HepG2 (cell line): ENCODE results near the gene PLK5. TPM values are rescaled to one million over a fixed set of nuclear protein-coding genes. Genes with fewer than 3 reads are reported as not detected.

Source experiments
- CTCF ChIP-seq: sonication (generic); formaldehyde crosslinking; IDR thresholded peaks from 2 replicates; pipeline ENCODE4 v1.5.0; 2020; ENCODE audit warnings: mild to moderate bottlenecking, missing genetic modification reagents, moderate library complexity
- GATA4 ChIP-seq: sonication (generic); IDR thresholded peaks from 2 replicates; pipeline ENCODE4 v1.6.1; 2016; ENCODE audit warnings: antibody characterized with exemption, low read depth, borderline replicate concordance
- KAT2B ChIP-seq: fragments of 150-350 bp; IDR thresholded peaks from 2 replicates; pipeline ENCODE4 v1.6.1; 2014; ENCODE audit warnings: low read depth, low read length, borderline replicate concordance
- MED8 ChIP-seq: sonication (generic); formaldehyde crosslinking; IDR thresholded peaks from 2 replicates; pipeline ENCODE4 v1.8.1; 2023; ENCODE audit warnings: mild to moderate bottlenecking, missing genetic modification reagents; ENCODE audit not compliant: insufficient replicate concordance
- MNT ChIP-seq: fragments of 450-650 bp; IDR thresholded peaks from 2 replicates; pipeline ENCODE4 v1.6.1; 2016
- SAP130 ChIP-seq: IDR thresholded peaks from 2 replicates; pipeline ENCODE4 v1.6.1; 2016; ENCODE audit warnings: low read depth
- SMAD3 ChIP-seq: sonication (generic); formaldehyde crosslinking; IDR thresholded peaks from 2 replicates; pipeline ENCODE4 v1.4.0; 2020; ENCODE audit warnings: missing genetic modification reagents
- SMAD9 ChIP-seq: sonication (generic); formaldehyde crosslinking; IDR thresholded peaks from 2 replicates; pipeline ENCODE4 v1.5.1; 2020; ENCODE audit warnings: mild to moderate bottlenecking, missing genetic modification reagents
- TBX3 ChIP-seq: fragments of 450-650 bp; IDR thresholded peaks from 2 replicates; pipeline ENCODE4 v1.6.1; 2017; ENCODE audit warnings: antibody characterized with exemption, mild to moderate bottlenecking, inconsistent platforms, borderline replicate concordance
- ZNF225 ChIP-seq: sonication (generic); formaldehyde crosslinking; IDR thresholded peaks from 2 replicates; pipeline ENCODE4 v1.4.0; 2020; ENCODE audit warnings: mild to moderate bottlenecking, missing genetic modification reagents
- ZNF235 ChIP-seq: sonication (generic); formaldehyde crosslinking; IDR thresholded peaks from 2 replicates; pipeline ENCODE4 v1.8.1; 2023; ENCODE audit warnings: mild to moderate bottlenecking, missing genetic modification reagents, borderline replicate concordance
- ZNF674 ChIP-seq: sonication (generic); formaldehyde crosslinking; IDR thresholded peaks from 2 replicates; pipeline ENCODE4 v1.5.0; 2020; ENCODE audit warnings: low read depth, mild to moderate bottlenecking, missing genetic modification reagents
- ZNF709 ChIP-seq: sonication (generic); formaldehyde crosslinking; IDR thresholded peaks from 2 replicates; pipeline ENCODE4 v1.5.0; 2020; ENCODE audit warnings: mild to moderate bottlenecking, missing genetic modification reagents
- ZNF784 ChIP-seq: sonication (generic); formaldehyde crosslinking; IDR thresholded peaks from 2 replicates; pipeline ENCODE4 v1.5.1; 2020; ENCODE audit warnings: missing genetic modification reagents, mild to moderate bottlenecking, borderline replicate concordance
- ZSCAN30 ChIP-seq: sonication (generic); formaldehyde crosslinking; IDR thresholded peaks from 2 replicates; pipeline ENCODE4 v1.5.0; 2020; ENCODE audit warnings: mild to moderate bottlenecking, missing genetic modification reagents
- polyA plus RNA-seq, 8 experiments: library from polyadenylated mRNA; depleted of rRNA in 3 of 8; stranded (reverse) in 7 of 8; unstranded in 1 of 8; fragments of >200 nt; fragmentation: Illumina TruSeq in 4 of 8; extraction: Trizol in 4 of 8; gene quantifications; 2 replicates each; pipeline versions ENCODE4 v1.2.1 to v1.2.3, GENCODE V29; 2011 to 2016; ENCODE audit warnings: low read depth in 4 of 8, missing spikeins in 1 of 8, mixed read lengths in 1 of 8; ENCODE audit not compliant: insufficient read depth in 1 of 8
- total RNA-seq, 5 experiments: library from RNA; depleted of rRNA; stranded (reverse); fragments of >200 nt; fragmentation: Illumina TruSeq; extraction: Trizol; gene quantifications; 2 replicates each; pipeline ENCODE4 v1.2.3, GENCODE V29; 2016; ENCODE audit warnings: low read depth in 1 of 5
- TF ChIP-seq, protein P1 (sequence below): fragments of 450-650 bp; IDR thresholded peaks from 2 replicates; pipeline ENCODE4 v1.6.1; 2017
- TF ChIP-seq, protein P2 (sequence below): sonication (generic); formaldehyde crosslinking; IDR thresholded peaks from 2 replicates; pipeline ENCODE4 v1.4.0; 2020; ENCODE audit warnings: missing genetic modification reagents
- TF ChIP-seq, protein P3 (sequence below): sonication (generic); formaldehyde crosslinking; IDR thresholded peaks from 2 replicates; pipeline ENCODE4 v1.5.0; 2020; ENCODE audit warnings: missing genetic modification reagents
- TF ChIP-seq, protein P4 (sequence below): sonication (generic); formaldehyde crosslinking; IDR thresholded peaks from 2 replicates; pipeline ENCODE4 v1.5.0; 2020; ENCODE audit warnings: missing genetic modification reagents, mild to moderate bottlenecking, borderline replicate concordance

PLK5 gene
- total and polyA plus RNA-seq, 2 of the 13 experiments (the other 11 are each of a cell fraction or from before 2014, with no cell fraction given) = not detected

- TF ChIP-seq MNT (no peak), TBX3 (no peak), ZNF674 (no peak), GATA4 (no peak), ZNF225 (no peak), SAP130 (CRISPR knock-in tag) (peak; percentile 41), MED8 (no peak), CTCF (CRISPR knock-in tag) (no peak), ZNF235 (CRISPR knock-in tag) (peak; percentile 82; the same call in 1 of the 2 replicates), ZNF709 (peak; percentile 71; the same call in 1 of the 2 replicates), KAT2B (no peak), ZSCAN30 (CRISPR knock-in tag) (peak; percentile 61; the same call in 1 of the 2 replicates), ZNF784 (CRISPR knock-in tag) (peak; percentile 48; the same call in 1 of the 2 replicates), SMAD9 (0 out of 2 replicates have a peak, but pooled peaks have one; percentile 30), SMAD3 (no peak)
- TF ChIP-seq, protein P1, sequence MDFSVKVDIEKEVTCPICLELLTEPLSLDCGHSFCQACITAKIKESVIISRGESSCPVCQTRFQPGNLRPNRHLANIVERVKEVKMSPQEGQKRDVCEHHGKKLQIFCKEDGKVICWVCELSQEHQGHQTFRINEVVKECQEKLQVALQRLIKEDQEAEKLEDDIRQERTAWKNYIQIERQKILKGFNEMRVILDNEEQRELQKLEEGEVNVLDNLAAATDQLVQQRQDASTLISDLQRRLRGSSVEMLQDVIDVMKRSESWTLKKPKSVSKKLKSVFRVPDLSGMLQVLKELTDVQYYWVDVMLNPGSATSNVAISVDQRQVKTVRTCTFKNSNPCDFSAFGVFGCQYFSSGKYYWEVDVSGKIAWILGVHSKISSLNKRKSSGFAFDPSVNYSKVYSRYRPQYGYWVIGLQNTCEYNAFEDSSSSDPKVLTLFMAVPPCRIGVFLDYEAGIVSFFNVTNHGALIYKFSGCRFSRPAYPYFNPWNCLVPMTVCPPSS = no peak
- TF ChIP-seq, protein P2, sequence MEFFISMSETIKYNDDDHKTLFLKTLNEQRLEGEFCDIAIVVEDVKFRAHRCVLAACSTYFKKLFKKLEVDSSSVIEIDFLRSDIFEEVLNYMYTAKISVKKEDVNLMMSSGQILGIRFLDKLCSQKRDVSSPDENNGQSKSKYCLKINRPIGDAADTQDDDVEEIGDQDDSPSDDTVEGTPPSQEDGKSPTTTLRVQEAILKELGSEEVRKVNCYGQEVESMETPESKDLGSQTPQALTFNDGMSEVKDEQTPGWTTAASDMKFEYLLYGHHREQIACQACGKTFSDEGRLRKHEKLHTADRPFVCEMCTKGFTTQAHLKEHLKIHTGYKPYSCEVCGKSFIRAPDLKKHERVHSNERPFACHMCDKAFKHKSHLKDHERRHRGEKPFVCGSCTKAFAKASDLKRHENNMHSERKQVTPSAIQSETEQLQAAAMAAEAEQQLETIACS (CRISPR knock-in tag) = peak; percentile 38; the same call in 1 of the 2 replicates
- TF ChIP-seq, protein P3, sequence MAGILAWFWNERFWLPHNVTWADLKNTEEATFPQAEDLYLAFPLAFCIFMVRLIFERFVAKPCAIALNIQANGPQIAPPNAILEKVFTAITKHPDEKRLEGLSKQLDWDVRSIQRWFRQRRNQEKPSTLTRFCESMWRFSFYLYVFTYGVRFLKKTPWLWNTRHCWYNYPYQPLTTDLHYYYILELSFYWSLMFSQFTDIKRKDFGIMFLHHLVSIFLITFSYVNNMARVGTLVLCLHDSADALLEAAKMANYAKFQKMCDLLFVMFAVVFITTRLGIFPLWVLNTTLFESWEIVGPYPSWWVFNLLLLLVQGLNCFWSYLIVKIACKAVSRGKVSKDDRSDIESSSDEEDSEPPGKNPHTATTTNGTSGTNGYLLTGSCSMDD = no peak
- TF ChIP-seq, protein P4, sequence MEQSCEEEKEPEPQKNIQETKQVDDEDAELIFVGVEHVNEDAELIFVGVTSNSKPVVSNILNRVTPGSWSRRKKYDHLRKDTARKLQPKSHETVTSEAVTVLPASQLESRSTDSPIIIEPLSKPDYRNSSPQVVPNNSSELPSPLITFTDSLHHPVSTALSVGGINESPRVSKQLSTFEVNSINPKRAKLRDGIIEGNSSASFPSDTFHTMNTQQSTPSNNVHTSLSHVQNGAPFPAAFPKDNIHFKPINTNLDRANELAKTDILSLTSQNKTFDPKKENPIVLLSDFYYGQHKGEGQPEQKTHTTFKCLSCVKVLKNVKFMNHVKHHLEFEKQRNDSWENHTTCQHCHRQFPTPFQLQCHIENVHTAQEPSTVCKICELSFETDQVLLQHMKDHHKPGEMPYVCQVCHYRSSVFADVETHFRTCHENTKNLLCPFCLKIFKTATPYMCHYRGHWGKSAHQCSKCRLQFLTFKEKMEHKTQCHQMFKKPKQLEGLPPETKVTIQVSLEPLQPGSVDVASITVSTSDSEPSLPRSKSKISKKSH = peak; percentile 64; the same call in 1 of the 2 replicates
Observed at GRCh38 chr19:1568320-1569019, 44.6 kb downstream of the PLK5 start, which contains the start of gene MEX3D (continued).
